Hepatocyte (in vitro differentiated cells): Measurements from ENCODE around the gene DNAI2. TPM values are rescaled to one million over a fixed set of nuclear protein-coding genes. Genes with fewer than 3 reads are reported as not detected.

ENCODE experiments used
- DNase-seq: peaks from one replicate; pipeline ENCODE4 v3.0.0-alpha.2; 2016; ENCODE audit warnings: low spot score
- H2AFZ ChIP-seq: fragments of 200-600 bp; sonication (generic); 2 replicates; pipeline ENCODE4 v1.6.0; 2016; ENCODE audit warnings: antibody characterized with exemption, mild to moderate bottlenecking
- H3K27ac ChIP-seq: fragments of 200-600 bp; sonication (generic); 2 replicates; pipeline ENCODE4 v1.5.1; 2016; ENCODE audit warnings: mild to moderate bottlenecking
- H3K27me3 ChIP-seq: fragments of 200-600 bp; sonication (generic); 2 replicates; pipeline ENCODE4 v1.6.1; 2016
- H3K36me3 ChIP-seq: fragments of 200-600 bp; sonication (generic); replicated peaks from 2 replicates; pipeline ENCODE4 v1.5.1; 2016; ENCODE audit warnings: low read depth; ENCODE audit not compliant: insufficient read depth
- H3K4me1 ChIP-seq: fragments of 200-600 bp; sonication (generic); 2 replicates; pipeline ENCODE4 v1.5.1; 2016; ENCODE audit warnings: mild to moderate bottlenecking, moderate library complexity; ENCODE audit not compliant: insufficient read depth
- H3K4me2 ChIP-seq: fragments of 200-600 bp; sonication (generic); 2 replicates; pipeline ENCODE4 v1.6.0; 2016
- H3K4me3 ChIP-seq: fragments of 200-600 bp; sonication (generic); 2 replicates; pipeline ENCODE4 v1.5.1; 2016; ENCODE audit warnings: mild to moderate bottlenecking
- H3K79me2 ChIP-seq: fragments of 200-600 bp; sonication (generic); 2 replicates; pipeline ENCODE4 v1.6.0; 2017; ENCODE audit warnings: mild to moderate bottlenecking
- H3K9me2 ChIP-seq: fragments of 200-600 bp; sonication (generic); replicated peaks from 2 replicates; pipeline ENCODE4 v1.6.0; 2017; ENCODE audit warnings: mild to moderate bottlenecking; ENCODE audit not compliant: insufficient read depth
- H3K9me3 ChIP-seq: fragments of 200-600 bp; sonication (generic); 2 replicates; pipeline ENCODE4 v1.5.1; 2016; ENCODE audit warnings: low read depth, mild to moderate bottlenecking
- H4K20me1 ChIP-seq: fragments of 200-600 bp; sonication (generic); 2 replicates; pipeline ENCODE4 v1.6.0; 2016; ENCODE audit warnings: mild to moderate bottlenecking; ENCODE audit not compliant: insufficient read depth, poor library complexity, severe bottlenecking
- CTCF ChIP-seq: fragments of 200-600 bp; sonication (generic); IDR thresholded peaks from 2 replicates; pipeline ENCODE4 v1.5.1; 2016; ENCODE audit warnings: antibody characterized with exemption, mild to moderate bottlenecking; ENCODE audit not compliant: poor library complexity
- EZH2 ChIP-seq: fragments of 200-600 bp; sonication (generic); IDR thresholded peaks from 2 replicates; pipeline ENCODE4 v1.6.1; 2016; ENCODE audit warnings: antibody characterized with exemption, mild to moderate bottlenecking, borderline replicate concordance
- EZH2phosphoT487 ChIP-seq: fragments of 200-600 bp; sonication (generic); IDR thresholded peaks from one replicate; pipeline ENCODE4 v1.6.1; 2018; ENCODE audit warnings: antibody characterized with exemption, mild to moderate bottlenecking, low read depth, moderate library complexity; ENCODE audit not compliant: unreplicated experiment, severe bottlenecking
- WGBS: methylation state at CpG from one replicate; pipeline ENCODE4 v1.1.6; 2016; ENCODE audit warnings: low lambda C conversion rate; ENCODE audit errors: missing lambda C conversion rate; 5-methylcytosine and 5-hydroxymethylcytosine counted together
- polyA plus RNA-seq: library from polyadenylated mRNA; unstranded; fragments of >200 nt; fragmentation: Nextera tagmentation; extraction: Ambion mirVana; gene quantifications from 2 replicates; pipeline ENCODE4 v1.2.1, GENCODE V29; 2016
- total RNA-seq: library from RNA; depleted of rRNA; stranded (reverse); fragments of >200 nt; gene quantifications from 2 replicates; pipeline ENCODE4 v1.2.3, GENCODE V29; 2014

The DNAI2 gene
- total and polyA plus RNA-seq, 2 experiments from 2014 or later = not detected

DNA sequence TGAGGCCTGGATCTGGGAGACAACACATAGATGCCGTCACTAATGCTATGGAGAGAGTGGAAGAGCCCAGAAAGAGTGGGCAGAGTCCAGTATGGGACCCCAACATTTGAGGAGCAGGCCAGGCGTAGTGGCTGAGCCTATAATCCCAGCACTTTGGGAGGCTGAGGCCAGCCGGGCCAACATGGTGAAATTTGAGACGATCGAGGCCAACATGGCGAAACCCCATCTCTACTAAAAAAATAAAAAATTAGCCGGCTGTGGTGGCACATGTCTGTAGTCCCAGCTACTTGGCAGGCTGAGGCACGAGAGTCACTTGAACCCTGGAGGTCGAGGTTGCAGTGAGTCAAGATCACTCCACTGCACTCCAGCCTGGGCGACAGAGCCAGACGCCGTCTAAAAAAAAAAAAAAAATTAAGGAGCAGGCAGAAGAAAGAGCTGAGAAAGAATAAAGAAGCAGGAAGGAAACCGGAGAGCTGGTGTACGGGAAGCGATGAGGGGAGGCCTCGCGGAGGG lies 6.0 kb upstream of the DNAI2 start:
- 88% methylated on average over 17 of the region's 17 CpGs for WGBS
- H3K4me1 ChIP-seq = no peaks in the 10 kb centered on the region
- no peak overlapping the region for H3K4me3 ChIP-seq
- H3K9me3 ChIP-seq = no peaks in the 10 kb centered on the region
- no peak overlapping the region for H2AFZ ChIP-seq
- H3K9me2 ChIP-seq = no peaks in the 10 kb centered on the region
- TF ChIP-seq EZH2 (no peak), EZH2phosphoT487 (no peak), CTCF (no peak)
- H3K36me3 ChIP-seq = no peaks in the 10 kb centered on the region
- H3K27me3 ChIP-seq = no peaks in the 10 kb centered on the region
- no peak for DNase-seq
- no peaks in the 10 kb centered on the region for H3K79me2 ChIP-seq
- no peak overlapping the region for H3K4me2 ChIP-seq
- H4K20me1 ChIP-seq = no peaks in the 10 kb centered on the region
- no peak overlapping the region for H3K27ac ChIP-seq

GRCh38 chr17:74268558-74268957 lies 5.5 kb upstream of the DNAI2 start:
- no peak overlapping the region for H3K27ac ChIP-seq
- no peak for DNase-seq

GRCh38 chr17:74270333-74270732 lies 3.7 kb upstream of the DNAI2 start:
- no peak for DNase-seq
- H3K4me1 ChIP-seq = peaks cover 3% of the 10 kb centered on the region
- no peaks in the 10 kb centered on the region for H3K36me3 ChIP-seq
- no peak for TF ChIP-seq CTCF
- TF ChIP-seq EZH2 = no peak
- TF ChIP-seq EZH2phosphoT487 = no peak
- H3K4me2 ChIP-seq = no peak overlapping the region
- H3K9me3 ChIP-seq = no peaks in the 10 kb centered on the region
- H4K20me1 ChIP-seq = no peaks in the 10 kb centered on the region
- peaks cover 18% of the 10 kb centered on the region for H3K27me3 ChIP-seq
- H3K4me3 ChIP-seq = no peak overlapping the region
- no peak overlapping the region for H3K27ac ChIP-seq
- no peaks in the 10 kb centered on the region for H3K9me2 ChIP-seq
- no peaks in the 10 kb centered on the region for H3K79me2 ChIP-seq
- no peak overlapping the region for H2AFZ ChIP-seq
- WGBS = 86% methylated on average over 10 of the region's 10 CpGs

More at GRCh38 chr17:74268558-74268957, 5.5 kb upstream of the DNAI2 start:
- H3K79me2 ChIP-seq = no peaks in the 10 kb centered on the region
- H3K4me1 ChIP-seq = no peaks in the 10 kb centered on the region
- no peak overlapping the region for H3K4me3 ChIP-seq
- no peaks in the 10 kb centered on the region for H3K9me3 ChIP-seq
- H4K20me1 ChIP-seq = no peaks in the 10 kb centered on the region
- H3K4me2 ChIP-seq = no peak overlapping the region
- 87% methylated on average over 8 of the region's 8 CpGs for WGBS
- no peak overlapping the region for H2AFZ ChIP-seq
- TF ChIP-seq EZH2phosphoT487 = no peak
- no peak for TF ChIP-seq EZH2
- TF ChIP-seq CTCF = no peak
- peaks cover under 1% of the 10 kb centered on the region for H3K27me3 ChIP-seq
- H3K36me3 ChIP-seq = no peaks in the 10 kb centered on the region
- H3K9me2 ChIP-seq = no peaks in the 10 kb centered on the region
